ENCODE results near the gene C11orf21.

Gene C11orf21

GRCh38 chr11:2307501-2308331 is 6.0 kb upstream of the C11orf21 start:
- FAIRE-seq: no peak

- no peak for FAIRE-seq
These were observed 5.3 kb upstream of the C11orf21 start for GRCh38 chr11:2306877-2307500.

DNA sequence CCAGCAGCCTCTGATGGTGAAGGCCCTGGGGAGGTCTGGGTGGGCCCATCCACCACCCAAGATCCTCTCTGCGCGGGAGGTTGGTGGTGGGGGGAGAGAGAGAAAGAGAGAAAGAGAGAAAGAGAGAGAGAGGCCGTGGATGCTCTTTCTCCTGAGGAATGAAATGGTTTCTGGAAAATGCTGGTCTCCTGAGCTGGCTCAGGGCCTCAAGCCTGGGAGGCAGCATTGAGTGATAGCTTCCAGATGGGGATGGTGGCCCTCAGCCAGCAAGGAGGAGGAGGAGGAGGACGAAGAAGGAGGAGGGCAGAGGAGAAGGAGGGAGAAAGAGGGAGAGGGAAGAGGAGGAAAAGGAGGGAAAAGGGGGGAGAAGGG is 4.7 kb upstream of the C11orf21 start:
- no peak for FAIRE-seq

DNA sequence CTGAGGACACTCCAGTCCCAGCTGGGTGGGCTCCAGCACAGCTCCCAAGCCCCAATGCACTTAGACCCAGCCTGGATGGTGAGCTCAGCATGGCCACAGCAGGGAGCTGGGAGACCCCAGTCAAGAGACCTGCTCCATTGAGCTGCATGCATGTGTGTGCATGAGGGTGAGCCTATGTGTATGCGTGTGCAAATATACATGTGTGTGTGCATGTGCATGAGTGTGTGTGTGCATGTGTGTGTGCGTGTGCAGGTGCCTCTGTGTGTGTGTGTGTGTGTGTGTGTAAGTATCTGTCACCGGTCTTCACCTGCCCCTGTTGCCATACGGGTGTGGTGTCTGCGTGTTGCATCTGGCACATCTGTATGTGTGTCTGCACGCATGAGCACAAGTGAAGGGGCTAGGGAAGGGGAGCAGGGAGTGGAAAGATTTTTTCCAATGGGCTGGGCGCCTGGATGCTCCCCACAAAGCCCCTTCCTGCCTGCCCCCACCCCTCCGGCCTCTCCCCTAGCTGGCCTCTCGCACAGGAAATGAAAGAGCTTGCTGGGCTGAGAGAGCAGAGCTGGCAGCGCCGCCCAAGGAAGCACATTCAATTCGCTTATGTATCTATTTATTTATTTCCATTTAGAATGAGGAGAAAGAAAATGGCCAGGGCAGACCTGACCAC is 4.2 kb upstream of the C11orf21 start:
- no peak for FAIRE-seq

GRCh38 chr11:2305140-2305778 is 3.5 kb upstream of the C11orf21 start:
- no peak for FAIRE-seq

GRCh38 chr11:2304506-2305139 is 2.9 kb upstream of the C11orf21 start:
- no peak for FAIRE-seq

DNA sequence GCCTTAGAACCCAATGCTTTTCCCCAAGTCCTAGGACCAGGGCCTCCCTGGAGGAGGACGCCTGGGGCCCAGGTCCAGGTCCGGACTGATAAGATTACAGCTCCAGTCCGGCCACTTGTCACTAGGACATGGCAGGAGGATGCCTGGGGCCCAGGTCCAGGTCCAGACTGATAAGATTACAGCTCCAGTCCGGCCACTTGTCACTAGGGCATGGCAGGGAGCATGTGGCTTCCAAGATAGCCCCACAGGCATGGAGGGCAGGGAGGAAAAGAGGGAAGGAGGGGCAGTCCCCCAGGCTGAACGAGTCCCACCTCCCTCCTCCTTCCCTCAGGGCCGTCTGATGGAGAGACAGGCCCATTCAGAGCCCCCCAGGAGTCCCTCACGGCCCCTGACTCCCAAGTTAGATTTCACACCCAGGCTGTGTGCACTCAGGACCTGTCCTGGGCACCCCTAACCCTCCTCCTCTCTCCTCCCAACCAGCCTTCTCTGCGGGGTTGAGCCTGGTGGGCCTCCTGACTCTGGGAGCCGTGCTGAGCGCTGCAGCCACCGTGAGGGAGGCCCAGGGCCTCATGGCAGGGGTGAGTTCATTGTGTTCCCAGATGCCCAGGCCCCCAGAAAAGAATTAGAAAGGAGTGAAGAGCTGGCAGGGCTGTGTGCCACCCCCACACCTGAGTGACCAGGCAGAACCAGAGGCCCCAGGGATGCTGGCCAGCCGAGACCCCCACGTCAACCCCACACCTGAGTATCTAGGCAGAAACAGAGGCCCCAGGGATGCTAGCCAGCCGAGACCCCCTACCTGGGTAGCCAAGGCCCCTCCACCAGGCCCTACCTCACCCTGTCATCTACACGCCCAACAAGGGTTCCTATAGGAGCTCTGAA is 2.1 kb upstream of the C11orf21 start:
- no peak for FAIRE-seq

DNA sequence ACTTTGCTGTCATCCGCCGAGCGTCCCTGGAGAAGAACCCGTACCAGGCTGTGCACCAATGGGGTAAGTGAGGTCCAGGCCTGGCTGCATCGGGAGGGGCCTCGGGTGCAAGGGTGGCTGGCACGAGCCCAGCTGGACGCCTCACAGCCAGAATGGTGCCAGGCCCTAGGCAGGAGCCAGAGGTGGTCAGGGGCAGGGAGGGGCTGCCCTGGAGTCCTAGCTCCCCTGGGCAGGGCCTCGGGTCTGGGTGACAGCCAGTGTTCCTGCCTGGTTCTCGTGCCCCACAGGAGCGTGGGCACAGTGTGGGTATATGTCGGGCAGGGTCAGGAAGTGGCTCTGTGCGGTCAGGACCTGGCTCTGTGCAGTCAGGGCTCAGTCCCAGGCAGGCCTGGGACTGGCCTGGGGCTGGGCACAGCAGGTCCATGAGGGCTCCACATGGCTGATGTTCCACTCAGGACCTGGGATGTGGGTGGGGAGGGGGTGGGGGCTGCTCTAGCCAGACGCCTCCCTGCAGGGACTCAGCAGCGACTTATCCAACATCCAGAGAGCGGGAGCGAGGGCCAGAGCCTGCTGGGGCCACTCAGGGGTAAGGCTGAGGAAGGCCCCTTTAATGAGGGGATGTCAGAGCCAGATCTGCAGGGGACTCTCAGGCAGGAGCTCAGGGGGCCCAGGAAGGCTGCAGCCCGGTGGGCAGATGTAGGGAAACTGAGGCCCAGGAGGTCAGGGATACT is 1.3 kb upstream of the C11orf21 start:
- FAIRE-seq: no peak

- FAIRE-seq: no peak
These were observed 683 bp upstream of the C11orf21 start for GRCh38 chr11:2302306-2302895.

DNA sequence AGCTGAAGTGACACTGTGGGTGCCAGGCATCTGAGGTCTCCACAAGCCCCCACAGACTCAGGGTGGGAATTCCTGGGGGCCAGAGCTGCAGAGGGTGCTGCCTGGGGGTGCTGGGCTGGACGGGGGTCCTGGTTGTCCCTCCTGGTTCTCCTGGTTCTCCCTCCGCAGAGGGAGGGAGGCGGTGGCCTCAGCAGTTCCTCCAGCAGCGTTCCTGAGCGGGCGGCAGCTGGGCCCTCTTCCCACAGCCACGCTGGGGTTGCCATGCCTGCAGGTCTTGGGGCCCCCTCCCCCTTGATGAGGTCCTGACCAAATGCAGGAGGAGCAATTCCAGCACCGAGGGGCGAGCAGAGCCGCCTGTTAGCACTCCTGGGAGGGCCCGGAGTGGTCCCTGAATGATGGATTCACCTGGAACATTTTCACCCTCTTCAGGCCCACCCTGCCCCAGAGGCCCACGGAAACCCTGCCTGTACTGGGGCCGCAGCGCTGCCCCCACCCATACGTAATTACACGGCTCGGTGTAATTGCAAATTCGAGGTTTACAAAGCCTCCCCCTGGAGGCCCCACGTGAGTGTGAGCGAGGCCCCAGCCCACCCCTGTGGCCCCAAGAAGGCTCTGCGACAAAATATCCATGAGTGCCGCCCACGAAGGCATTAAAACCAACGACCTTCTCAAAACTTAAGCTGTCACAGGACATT is 635 bp downstream of the C11orf21 start:
- no peak for FAIRE-seq

DNA sequence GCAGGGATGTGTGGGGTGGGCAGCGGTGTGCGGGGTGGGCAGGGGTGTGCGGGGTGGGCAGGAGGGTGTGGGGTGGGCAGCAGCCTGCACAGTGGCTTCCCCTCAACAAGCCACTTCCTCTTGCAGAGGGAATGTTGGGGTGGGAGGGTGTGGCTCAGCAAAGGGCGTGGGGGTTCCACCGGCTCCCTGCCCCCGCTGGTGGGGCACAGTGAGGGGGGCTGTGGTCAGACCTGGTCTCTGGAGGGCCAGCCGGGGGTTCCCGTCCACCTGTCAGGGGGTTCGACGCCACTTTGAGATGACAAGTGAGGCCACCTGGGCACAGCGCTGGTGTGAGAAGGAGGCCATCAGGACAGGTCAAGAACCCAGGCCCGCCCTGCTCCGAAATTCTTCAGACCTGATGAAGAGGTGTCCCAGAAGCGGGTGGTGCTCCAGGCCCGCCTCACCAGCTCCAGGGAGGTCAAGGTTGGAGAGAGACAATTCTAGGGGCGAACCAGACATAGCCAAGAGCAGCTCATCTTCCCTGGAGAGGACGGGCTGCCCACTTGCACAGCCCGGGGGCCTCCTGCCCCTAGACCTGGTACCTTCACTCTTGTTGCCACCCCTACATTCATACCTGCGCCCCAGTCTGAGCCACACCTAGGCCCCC is 1.3 kb downstream of the C11orf21 start:
- FAIRE-seq: no peak

DNA sequence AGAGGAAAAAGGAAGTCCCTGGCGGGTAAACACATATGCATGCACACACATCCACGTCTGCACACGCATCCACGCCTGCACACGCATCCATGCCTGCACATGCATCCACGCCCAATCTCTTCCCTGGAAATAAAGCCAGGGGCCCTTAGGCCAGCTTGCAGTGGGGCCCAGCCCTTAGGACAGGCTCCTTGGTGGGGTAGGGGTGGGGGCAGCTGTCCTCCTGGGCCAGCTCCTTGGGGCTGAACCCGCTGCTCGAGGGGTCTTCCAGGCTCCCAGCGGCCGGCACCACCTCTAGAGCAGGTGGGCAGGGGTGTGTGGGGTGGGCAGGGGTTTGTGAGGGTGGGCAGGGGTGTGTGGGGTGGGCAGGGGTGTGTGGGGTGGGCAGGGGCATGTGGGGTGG is 1.9 kb downstream of the C11orf21 start:
- no peak for FAIRE-seq

DNA sequence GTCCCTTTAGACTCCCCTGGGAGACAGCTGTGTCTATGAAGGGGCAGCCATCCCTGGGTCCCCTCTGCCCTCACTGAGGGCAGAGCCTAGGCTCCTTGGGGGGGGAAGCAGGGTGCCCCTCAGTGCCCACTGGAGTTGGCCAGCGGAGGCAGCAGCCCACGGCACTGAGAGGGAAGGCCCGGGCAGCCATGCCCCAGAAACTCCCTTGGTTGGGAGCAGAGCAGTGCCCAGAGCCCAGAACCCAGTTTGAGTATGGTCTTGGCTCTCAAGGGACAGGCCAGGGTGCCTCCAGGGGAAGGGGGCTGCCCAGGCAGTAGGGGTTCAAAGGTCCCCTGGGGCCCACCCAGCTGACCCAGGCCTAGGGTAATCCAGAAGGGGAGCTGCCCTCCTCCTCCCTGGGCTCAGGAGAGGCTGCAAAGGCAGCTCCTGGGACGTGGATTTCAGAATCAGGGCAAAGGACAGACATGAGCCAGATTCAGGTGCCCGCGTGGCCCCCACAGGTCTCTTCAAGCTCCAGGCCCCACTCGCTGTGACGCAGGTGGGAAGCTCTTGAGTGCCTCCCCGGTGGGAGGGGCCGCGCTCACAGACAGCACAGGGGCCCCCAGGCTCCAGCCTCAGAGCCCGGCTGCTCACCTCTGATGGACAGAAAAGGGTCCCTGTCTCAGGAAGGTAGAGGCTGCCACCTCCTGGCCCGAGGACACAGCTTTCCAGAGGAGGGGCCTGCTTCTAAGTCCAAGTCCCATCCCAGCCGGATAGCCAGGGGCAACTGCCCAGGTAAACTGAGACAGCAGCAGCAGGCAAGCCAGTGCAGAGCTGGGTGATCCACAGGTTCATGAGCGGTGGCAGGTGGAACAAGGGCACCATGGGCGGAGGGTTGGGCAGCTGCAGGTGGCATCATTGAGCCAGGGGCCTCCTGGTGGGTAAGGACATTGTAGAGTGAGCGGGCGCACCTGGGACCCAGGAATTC is 2.6 kb downstream of the C11orf21 start:
- no peak for FAIRE-seq

- no peak for FAIRE-seq
These were observed 3.5 kb downstream of the C11orf21 start for GRCh38 chr11:2298131-2298794.

DNA sequence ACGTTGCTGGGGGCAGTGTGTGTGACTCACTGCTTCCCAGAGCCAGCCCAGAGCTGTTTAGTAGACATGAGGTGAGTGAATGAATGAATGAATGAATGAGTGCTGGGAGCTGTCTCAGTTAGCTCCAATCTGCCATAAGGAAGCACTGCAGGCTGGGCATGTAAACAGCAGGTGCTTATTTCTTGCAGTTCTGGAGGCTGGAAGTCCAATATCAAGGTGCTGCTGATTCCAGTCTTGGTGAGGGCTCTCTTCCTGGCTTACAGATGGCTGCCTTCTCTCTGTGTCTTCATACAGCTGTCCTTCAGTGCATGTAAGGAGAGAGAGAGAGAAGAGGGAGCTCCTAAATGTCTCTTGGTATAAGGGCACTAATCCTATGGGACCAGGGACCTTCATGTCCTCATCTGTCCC is 4.1 kb downstream of the C11orf21 start:
- no peak for FAIRE-seq

- no peak for FAIRE-seq
These were observed 4.7 kb downstream of the C11orf21 start for GRCh38 chr11:2296913-2297622.

Data from islet of Langerhans (tissue), 1 donor.